Measurements from ENCODE around the gene LINC00237. TPM values are rescaled to one million over a fixed set of nuclear protein-coding genes. Genes with fewer than 3 reads are reported as not detected.
A peak's percentile ranks its signal among the peaks of the same experiment; 100 is the strongest.

Gene LINC00237
- polyA plus RNA-seq, 2 of the 4 experiments (the other 2 are of a cell fraction), result not detected

DNA sequence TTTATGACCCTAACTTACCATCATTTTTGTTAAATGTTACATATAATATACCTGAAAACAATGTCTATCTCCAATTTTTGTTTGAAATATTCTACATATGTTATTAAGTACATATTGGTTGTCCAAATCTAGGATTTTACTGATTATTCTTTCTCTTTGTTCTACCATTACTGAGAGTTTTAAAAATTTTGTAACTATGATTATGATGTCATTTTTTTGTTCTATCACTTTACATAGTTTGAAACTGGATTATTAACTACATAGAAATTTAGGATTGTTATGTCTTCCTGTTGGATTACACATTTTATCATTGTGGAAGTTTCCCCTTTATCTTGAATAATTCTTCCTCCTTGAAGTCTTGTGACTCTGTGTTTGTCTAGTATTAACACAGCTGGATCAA is 41.2 kb downstream of the LINC00237 start:
- ChIA-PET CTCF (interaction anchor here (0.9 to 1.0 kb wide), 2 partner anchors 16 to 32 kb away, joined by 3 read pairs; no protein-coding TSS in a partner anchor), POLR2A (no interaction called here)
- no peak overlapping the region for H3K27ac ChIP-seq
- peak; percentile 98 for FAIRE-seq
- H3K4me1 ChIP-seq, result no peaks in the 10 kb centered on the region
- H3K4me2 ChIP-seq, result no peak overlapping the region
- no peak for ATAC-seq
- no peaks in the 10 kb centered on the region for H3K9me3 ChIP-seq
- DNase-seq (ENCODE audit: low read depth in 1 of 2, low spot score in 1 of 2), result no peak
- no peak for TF ChIP-seq HOXB13 (CRISPR knock-in tag; IDR thresholded peaks at IDR 0.05; ENCODE audit: low read depth)
- no peak for TF ChIP-seq PHF8 (IDR thresholded peaks at IDR 0.05; ENCODE audit: borderline replicate concordance, low read depth)
- TF ChIP-seq RAD21 (conservative IDR thresholded peaks at IDR 0.05 in 1 of 2, IDR thresholded peaks at IDR 0.05 in 1 of 2), result no peak
- TF ChIP-seq RCOR1 (IDR thresholded peaks at IDR 0.05; ENCODE audit: low read depth, low read length), result no peak
- TF ChIP-seq HOXB5 (CRISPR knock-in tag; IDR thresholded peaks at IDR 0.05), result no peak
- TF ChIP-seq EHF (CRISPR knock-in tag; IDR thresholded peaks at IDR 0.05), result no peak
- no peak for TF ChIP-seq ZNF302 (CRISPR knock-in tag; IDR thresholded peaks at IDR 0.05)
- TF ChIP-seq, protein P1, sequence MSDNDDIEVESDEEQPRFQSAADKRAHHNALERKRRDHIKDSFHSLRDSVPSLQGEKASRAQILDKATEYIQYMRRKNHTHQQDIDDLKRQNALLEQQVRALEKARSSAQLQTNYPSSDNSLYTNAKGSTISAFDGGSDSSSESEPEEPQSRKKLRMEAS (IDR thresholded peaks at IDR 0.05), result no peak
- no peak for TF ChIP-seq TFCP2L1 (CRISPR knock-in tag; IDR thresholded peaks at IDR 0.05)
- no peak for TF ChIP-seq MAZ (IDR thresholded peaks at IDR 0.05; ENCODE audit: borderline replicate concordance, low read depth, low read length)
- no peak for TF ChIP-seq KDM1A (IDR thresholded peaks at IDR 0.05; ENCODE audit: low read depth)
- no peak for TF ChIP-seq BHLHE40 (IDR thresholded peaks at IDR 0.05; ENCODE audit: low read depth, low read length)
- TF ChIP-seq CBX2 (IDR thresholded peaks at IDR 0.05; ENCODE audit: borderline replicate concordance, low read depth), result no peak
- TF ChIP-seq, protein P2, sequence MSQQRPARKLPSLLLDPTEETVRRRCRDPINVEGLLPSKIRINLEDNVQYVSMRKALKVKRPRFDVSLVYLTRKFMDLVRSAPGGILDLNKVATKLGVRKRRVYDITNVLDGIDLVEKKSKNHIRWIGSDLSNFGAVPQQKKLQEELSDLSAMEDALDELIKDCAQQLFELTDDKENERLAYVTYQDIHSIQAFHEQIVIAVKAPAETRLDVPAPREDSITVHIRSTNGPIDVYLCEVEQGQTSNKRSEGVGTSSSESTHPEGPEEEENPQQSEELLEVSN (IDR thresholded peaks at IDR 0.05; ENCODE audit: borderline replicate concordance, low read depth), result no peak
- TF ChIP-seq, protein P3, sequence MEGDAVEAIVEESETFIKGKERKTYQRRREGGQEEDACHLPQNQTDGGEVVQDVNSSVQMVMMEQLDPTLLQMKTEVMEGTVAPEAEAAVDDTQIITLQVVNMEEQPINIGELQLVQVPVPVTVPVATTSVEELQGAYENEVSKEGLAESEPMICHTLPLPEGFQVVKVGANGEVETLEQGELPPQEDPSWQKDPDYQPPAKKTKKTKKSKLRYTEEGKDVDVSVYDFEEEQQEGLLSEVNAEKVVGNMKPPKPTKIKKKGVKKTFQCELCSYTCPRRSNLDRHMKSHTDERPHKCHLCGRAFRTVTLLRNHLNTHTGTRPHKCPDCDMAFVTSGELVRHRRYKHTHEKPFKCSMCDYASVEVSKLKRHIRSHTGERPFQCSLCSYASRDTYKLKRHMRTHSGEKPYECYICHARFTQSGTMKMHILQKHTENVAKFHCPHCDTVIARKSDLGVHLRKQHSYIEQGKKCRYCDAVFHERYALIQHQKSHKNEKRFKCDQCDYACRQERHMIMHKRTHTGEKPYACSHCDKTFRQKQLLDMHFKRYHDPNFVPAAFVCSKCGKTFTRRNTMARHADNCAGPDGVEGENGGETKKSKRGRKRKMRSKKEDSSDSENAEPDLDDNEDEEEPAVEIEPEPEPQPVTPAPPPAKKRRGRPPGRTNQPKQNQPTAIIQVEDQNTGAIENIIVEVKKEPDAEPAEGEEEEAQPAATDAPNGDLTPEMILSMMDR (IDR thresholded peaks at IDR 0.05), result no peak
- no peak for TF ChIP-seq ESRRA (IDR thresholded peaks at IDR 0.05; ENCODE audit: borderline replicate concordance, low read length)
- TF ChIP-seq ZFP36 (IDR thresholded peaks at IDR 0.05; ENCODE audit: borderline replicate concordance, partially characterized antibody), result no peak
- TF ChIP-seq RARB (CRISPR knock-in tag; IDR thresholded peaks at IDR 0.05), result no peak
- TF ChIP-seq JUNB (IDR thresholded peaks at IDR 0.05), result no peak
- TF ChIP-seq HOXA7 (CRISPR knock-in tag; IDR thresholded peaks at IDR 0.05), result no peak
- H3K4me3 ChIP-seq, result no peak overlapping the region

DNA sequence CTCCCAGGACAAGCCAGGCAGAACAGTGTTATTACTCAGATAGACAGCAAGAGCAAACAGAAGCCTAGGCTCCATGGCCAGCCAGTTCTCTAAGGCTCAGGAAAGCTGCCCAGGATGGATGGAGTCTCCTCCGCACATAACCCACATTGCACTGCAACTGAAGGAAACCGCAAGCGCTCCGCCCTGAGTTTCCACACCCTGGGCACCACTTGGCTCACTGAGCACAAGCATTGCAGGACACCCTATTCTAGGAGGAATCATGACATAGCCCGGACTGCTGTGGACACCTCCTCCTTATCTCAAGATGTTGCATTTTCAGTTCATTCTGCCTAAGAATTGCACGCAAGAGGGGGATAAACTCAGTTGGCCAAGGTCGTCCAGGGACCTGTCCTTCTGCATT is 42.9 kb downstream of the LINC00237 start:
- 21% methylated on average over 7 of the region's 7 CpGs for WGBS (ENCODE audit: missing lambda C conversion rate)
- FAIRE-seq (no peak), DNase-seq (ENCODE audit: low read depth in 1 of 2, low spot score in 1 of 2) (no peak), ATAC-seq (peak in 1 of 2 experiments; percentile 39; a peak in 1 of 6 replicates)
- ChIA-PET CTCF (interaction anchor here (0.6 to 0.7 kb wide), 2 partner anchors 12 to 199 kb away, joined by 3 to 5 read pairs; no protein-coding TSS in a partner anchor), POLR2A (no interaction called here)
- Histone ChIP-seq H3K4me2 (no peak overlapping the region), H3K9me3 (no peaks in the 10 kb centered on the region), H3K4me3 (no peak overlapping the region), H3K27ac (no peak overlapping the region), H3K4me1 (no peaks in the 10 kb centered on the region)
- TF ChIP-seq FOSB (CRISPR knock-in tag; IDR thresholded peaks at IDR 0.05), result no peak
- TF ChIP-seq CBX2 (IDR thresholded peaks at IDR 0.05; ENCODE audit: borderline replicate concordance, low read depth), result no peak
- no peak for TF ChIP-seq ZFP36 (IDR thresholded peaks at IDR 0.05; ENCODE audit: borderline replicate concordance, partially characterized antibody)
- TF ChIP-seq EHMT2 (IDR thresholded peaks at IDR 0.05; ENCODE audit: low read depth), result no peak
- TF ChIP-seq, protein P4, sequence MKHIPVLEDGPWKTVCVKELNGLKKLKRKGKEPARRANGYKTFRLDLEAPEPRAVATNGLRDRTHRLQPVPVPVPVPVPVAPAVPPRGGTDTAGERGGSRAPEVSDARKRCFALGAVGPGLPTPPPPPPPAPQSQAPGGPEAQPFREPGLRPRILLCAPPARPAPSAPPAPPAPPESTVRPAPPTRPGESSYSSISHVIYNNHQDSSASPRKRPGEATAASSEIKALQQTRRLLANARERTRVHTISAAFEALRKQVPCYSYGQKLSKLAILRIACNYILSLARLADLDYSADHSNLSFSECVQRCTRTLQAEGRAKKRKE (CRISPR knock-in tag; IDR thresholded peaks at IDR 0.05; ENCODE audit: low read depth), result no peak
- no peak for TF ChIP-seq NR3C1 (IDR thresholded peaks at IDR 0.05)
- TF ChIP-seq RARB (CRISPR knock-in tag; IDR thresholded peaks at IDR 0.05), result no peak
- no peak for TF ChIP-seq TP53 (CRISPR knock-in tag; IDR thresholded peaks at IDR 0.05)
- no peak for TF ChIP-seq KDM5A (IDR thresholded peaks at IDR 0.05)
- TF ChIP-seq POLR2AphosphoS2 (conservative IDR thresholded peaks at IDR 0.05; ENCODE audit: low read length), result no peak
- TF ChIP-seq, protein P2 (IDR thresholded peaks at IDR 0.05; ENCODE audit: borderline replicate concordance, low read depth), result no peak
- no peak for TF ChIP-seq ZC3H11A (IDR thresholded peaks at IDR 0.05)
- no peak for TF ChIP-seq TFCP2L1 (CRISPR knock-in tag; IDR thresholded peaks at IDR 0.05)
- no peak for TF ChIP-seq CEBPB (IDR thresholded peaks at IDR 0.05)
- no peak for TF ChIP-seq FOXS1 (CRISPR knock-in tag; IDR thresholded peaks at IDR 0.05)
- TF ChIP-seq CHD2 (IDR thresholded peaks at IDR 0.05; ENCODE audit: low read length, partially characterized antibody), result no peak
- TF ChIP-seq BHLHE40 (IDR thresholded peaks at IDR 0.05; ENCODE audit: low read depth, low read length), result no peak
- no peak for TF ChIP-seq KDM1A (IDR thresholded peaks at IDR 0.05; ENCODE audit: low read depth)
- TF ChIP-seq JUNB (IDR thresholded peaks at IDR 0.05), result no peak

Data from A549 (cell line).